Prostate gland (tissue), 2 donors: ENCODE data around the gene SNX21. TPM values are rescaled to one million over a fixed set of nuclear protein-coding genes. Genes with fewer than 3 reads are reported as not detected.

Experiments
- DNase-seq: peaks from one replicate; pipeline ENCODE4 v3.0.0-alpha.2; 2019; ENCODE audit warnings: low spot score
- H3K27ac ChIP-seq, 2 donors: fragments of 200-600 bp; sonication (generic); 2 replicates each; pipeline ENCODE4 v1.5.1; 2017 to 2019
- H3K27me3 ChIP-seq: fragments of 200-600 bp; sonication (generic); replicated peaks from 2 replicates; pipeline ENCODE4 v1.5.1; 2019; ENCODE audit not compliant: insufficient read depth
- H3K36me3 ChIP-seq, 2 donors: fragments of 200-600 bp; sonication (generic); 1 replicate in 1 of 2; 2 replicates in 1 of 2; pipeline versions ENCODE4 v1.5.1 to v1.8.1; 2017 to 2019
- H3K4me1 ChIP-seq: fragments of 200-600 bp; sonication (generic); replicated peaks from 2 replicates; pipeline ENCODE4 v1.5.1; 2019
- H3K4me3 ChIP-seq, 2 donors: fragments of 200-600 bp; sonication (generic); 2 replicates each; pipeline ENCODE4 v1.5.1; 2017 to 2019
- H3K9me3 ChIP-seq: fragments of 200-600 bp; sonication (generic); 2 replicates; pipeline ENCODE4 v1.5.1; 2017
- CTCF ChIP-seq, 4 experiments: fragments of 200-600 bp in 2 of 4; fragments of 450-650 bp in 2 of 4; sonication (generic) in 2 of 4; IDR thresholded peaks; 1 replicate in 3 of 4; 2 replicates in 1 of 4; pipeline ENCODE4 v1.5.1; 2016 to 2019; ENCODE audit warnings: antibody characterized with exemption in 4 of 4, mild to moderate bottlenecking in 2 of 4, moderate library complexity in 2 of 4
- POLR2A ChIP-seq: fragments of 450-650 bp; IDR thresholded peaks from one replicate; pipeline ENCODE4 v1.6.1; 2016; ENCODE audit warnings: antibody characterized with exemption, mild to moderate bottlenecking
- POLR2AphosphoS5 ChIP-seq: sonication (generic); formaldehyde crosslinking; IDR thresholded peaks from one replicate; pipeline ENCODE4 v1.6.1; 2017; ENCODE audit warnings: antibody characterized with exemption
- WGBS: methylation state at CpG from one replicate; pipeline ENCODE4 v1.1.5; 2018; 5-methylcytosine and 5-hydroxymethylcytosine counted together
- intact Hi-C: fragments of 100-400 bp; cut with DNase I; formaldehyde crosslinking; loops from one replicate; pipeline ENCODE4 v1.14.2; 2022
- total RNA-seq, 2 donors: library from RNA; depleted of rRNA; stranded (reverse); fragments of >200 nt; gene quantifications; one replicate each; pipeline ENCODE4 v1.1.0, GENCODE V29; 2016

Gene SNX21
- total RNA-seq, 2 donors from 2014 or later = 60.4 to 68.4 TPM

DNA sequence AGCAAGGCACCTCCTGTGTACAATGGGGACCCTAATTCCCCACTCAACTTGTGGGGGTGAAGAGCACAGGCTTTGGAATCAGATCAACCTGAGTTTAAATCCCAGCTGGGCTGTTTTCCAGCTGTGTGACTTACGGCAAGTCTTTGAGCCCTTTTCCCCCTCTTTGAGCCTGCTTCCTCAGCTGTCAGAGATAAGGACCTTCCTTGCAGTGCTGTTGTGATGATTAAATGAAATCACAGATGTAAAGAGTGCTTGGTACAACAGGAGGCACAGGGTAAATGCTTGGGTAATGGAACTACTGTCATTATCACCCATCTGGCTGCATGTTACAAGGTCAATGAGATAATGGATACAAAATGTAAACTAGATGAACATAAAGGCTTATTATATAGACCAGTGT is 3.2 kb downstream of the SNX21 start:
- H3K27me3 ChIP-seq = no peaks in the 10 kb centered on the region
- H3K4me3 ChIP-seq = no peak overlapping the region
- H3K4me1 ChIP-seq = peaks cover 8% of the 10 kb centered on the region
- 22% methylated on average over 1 of the region's 1 CpG for WGBS
- intact Hi-C loops = no loop called here
- no peak for DNase-seq
- TF ChIP-seq CTCF (IDR thresholded peaks at IDR 0.05) (no peak), POLR2A (no peak), POLR2AphosphoS5 (no peak)
- no peaks in the 10 kb centered on the region for H3K36me3 ChIP-seq
- H3K27ac ChIP-seq = no peak overlapping the region
- no peaks in the 10 kb centered on the region for H3K9me3 ChIP-seq

- no peaks in the 10 kb centered on the region for H3K9me3 ChIP-seq
- intact Hi-C loops = no loop called here
- peaks cover 0 to 12% of the 10 kb centered on the region in 2 donors for H3K36me3 ChIP-seq
- DNase-seq = no peak
- H3K27ac ChIP-seq = no peak overlapping the region
- 89% methylated on average over 21 of the region's 25 CpGs for WGBS
- H3K4me3 ChIP-seq = no peak overlapping the region
- H3K27me3 ChIP-seq = no peaks in the 10 kb centered on the region
- no peak for TF ChIP-seq CTCF (IDR thresholded peaks at IDR 0.05)
- no peaks in the 10 kb centered on the region for H3K4me1 ChIP-seq
These were observed 7.2 kb downstream of the SNX21 start for GRCh38 chr20:45840700-45841198.

- Histone ChIP-seq H3K4me1 (no peaks in the 10 kb centered on the region), H3K36me3 (peaks cover 0 to 12% of the 10 kb centered on the region in 2 donors), H3K27me3 (no peaks in the 10 kb centered on the region), H3K9me3 (no peaks in the 10 kb centered on the region), H3K4me3 (no peak overlapping the region), H3K27ac (no peak overlapping the region)
- 88% methylated on average over 10 of the region's 10 CpGs for WGBS
- TF ChIP-seq POLR2AphosphoS5 (no peak), CTCF (IDR thresholded peaks at IDR 0.05) (no peak), POLR2A (no peak)
- no peak for DNase-seq
- intact Hi-C loops = no loop called here
These were observed 8.0 kb downstream of the SNX21 start for GRCh38 chr20:45841407-45842129.

DNA sequence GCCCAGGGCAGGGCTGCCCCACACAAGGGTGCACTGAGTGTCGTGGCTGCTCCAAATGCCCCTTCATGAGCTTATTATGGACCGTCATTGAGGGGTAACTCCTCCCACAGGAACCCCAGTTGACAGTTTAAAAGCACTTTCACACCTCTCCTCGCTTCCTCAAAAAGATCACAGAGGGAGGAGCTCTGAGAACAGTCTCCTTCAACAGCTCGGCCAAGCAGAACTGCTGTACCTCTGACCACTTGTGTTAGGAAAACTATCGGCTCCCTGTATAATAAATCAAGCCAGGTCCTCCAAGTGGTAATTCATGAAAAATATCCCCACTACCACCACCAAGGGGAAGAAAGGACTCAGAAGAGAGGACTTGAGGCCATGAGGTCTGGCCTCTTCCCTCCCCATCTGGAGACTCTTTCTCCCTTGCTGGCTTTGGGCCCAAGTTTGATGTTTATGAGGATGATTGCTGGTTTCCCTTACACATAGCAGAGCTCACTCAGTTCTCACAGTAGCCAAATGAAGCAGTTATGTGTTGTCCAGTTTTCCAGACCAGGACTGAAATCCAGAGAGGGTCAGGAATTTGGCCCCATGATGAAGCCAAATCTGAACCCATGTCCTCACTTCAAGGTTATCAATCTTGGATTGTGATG is 8.7 kb downstream of the SNX21 start:
- intact Hi-C loops = no loop called here
- H3K9me3 ChIP-seq = no peaks in the 10 kb centered on the region
- no peaks in the 10 kb centered on the region for H3K27me3 ChIP-seq
- peak overlapping the region; percentile 13 to 14 for H3K27ac ChIP-seq
- peaks cover 0 to 12% of the 10 kb centered on the region in 2 donors for H3K36me3 ChIP-seq
- peak; percentile 33 for DNase-seq
- peak; percentile 25 for TF ChIP-seq POLR2AphosphoS5
- TF ChIP-seq CTCF (IDR thresholded peaks at IDR 0.05) = no peak
- no peak for TF ChIP-seq POLR2A
- H3K4me1 ChIP-seq = no peaks in the 10 kb centered on the region
- WGBS = 32% methylated on average over 5 of the region's 5 CpGs
- H3K4me3 ChIP-seq = no peak overlapping the region
